Measurements from ENCODE around the gene DDX23. TPM values are rescaled to one million over a fixed set of nuclear protein-coding genes. Genes with fewer than 3 reads are reported as not detected.

The DDX23 gene
- total RNA-seq, 1 experiment from 2014 or later: 130 TPM

DNA sequence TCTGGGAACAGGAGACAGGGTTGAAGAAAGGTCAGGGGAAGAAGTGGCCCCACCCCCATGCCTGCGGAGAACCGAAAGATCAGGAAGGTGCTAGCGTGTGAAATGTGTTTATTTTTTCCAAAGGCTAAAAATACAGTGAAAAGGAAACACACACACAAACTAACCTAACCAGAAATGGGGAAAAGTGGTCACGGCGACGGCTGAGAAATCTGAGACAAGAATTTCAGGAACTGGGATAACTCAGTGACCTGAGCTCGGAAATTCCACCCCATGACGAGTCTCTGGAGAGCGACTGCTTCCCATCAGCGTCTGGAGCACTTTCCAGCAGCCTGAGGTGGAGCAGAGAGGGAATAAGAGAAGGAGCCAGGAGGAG, 30.3 kb upstream of the DDX23 start:
- H3K9me3 ChIP-seq (ENCODE audit: control insufficient read depth, insufficient read depth, low read depth, low read length): no peaks in the 10 kb centered on the region
- peaks cover 14% of the 10 kb centered on the region for H3K4me1 ChIP-seq (ENCODE audit: control insufficient read depth, insufficient read depth, low read length)
- no peaks in the 10 kb centered on the region for H3K27me3 ChIP-seq (ENCODE audit: control insufficient read depth, insufficient read depth, low read length)
- POLR2A ChIA-PET: no interaction called here
- in situ Hi-C loops (cut with HindIII; ENCODE audit: low pct_unique_long_range_greater_than_20kb, low sequenced_read_pairs): no loop called here
- intact Hi-C loops (cut with micrococcal nuclease; ENCODE audit: unreplicated experiment): no loop called here
- CTCF ChIA-PET: interaction anchor here (0.7 to 1.0 kb wide), 2 partner anchors 8 to 91 kb away, joined by 4 to 5 read pairs; no protein-coding TSS in a partner anchor
- no peaks in the 10 kb centered on the region for H3K36me3 ChIP-seq (ENCODE audit: control insufficient read depth, insufficient read depth, low read length)
- no peak for TF ChIP-seq POLR2AphosphoS5 (IDR thresholded peaks at IDR 0.05; ENCODE audit: low read depth, low read length)
- TF ChIP-seq, protein P1, sequence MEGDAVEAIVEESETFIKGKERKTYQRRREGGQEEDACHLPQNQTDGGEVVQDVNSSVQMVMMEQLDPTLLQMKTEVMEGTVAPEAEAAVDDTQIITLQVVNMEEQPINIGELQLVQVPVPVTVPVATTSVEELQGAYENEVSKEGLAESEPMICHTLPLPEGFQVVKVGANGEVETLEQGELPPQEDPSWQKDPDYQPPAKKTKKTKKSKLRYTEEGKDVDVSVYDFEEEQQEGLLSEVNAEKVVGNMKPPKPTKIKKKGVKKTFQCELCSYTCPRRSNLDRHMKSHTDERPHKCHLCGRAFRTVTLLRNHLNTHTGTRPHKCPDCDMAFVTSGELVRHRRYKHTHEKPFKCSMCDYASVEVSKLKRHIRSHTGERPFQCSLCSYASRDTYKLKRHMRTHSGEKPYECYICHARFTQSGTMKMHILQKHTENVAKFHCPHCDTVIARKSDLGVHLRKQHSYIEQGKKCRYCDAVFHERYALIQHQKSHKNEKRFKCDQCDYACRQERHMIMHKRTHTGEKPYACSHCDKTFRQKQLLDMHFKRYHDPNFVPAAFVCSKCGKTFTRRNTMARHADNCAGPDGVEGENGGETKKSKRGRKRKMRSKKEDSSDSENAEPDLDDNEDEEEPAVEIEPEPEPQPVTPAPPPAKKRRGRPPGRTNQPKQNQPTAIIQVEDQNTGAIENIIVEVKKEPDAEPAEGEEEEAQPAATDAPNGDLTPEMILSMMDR (IDR thresholded peaks at IDR 0.05): no peak
- TF ChIP-seq SIN3A (IDR thresholded peaks at IDR 0.05; ENCODE audit: borderline replicate concordance, insufficient read depth, low read depth, low read length): no peak
- TF ChIP-seq, protein P2, sequence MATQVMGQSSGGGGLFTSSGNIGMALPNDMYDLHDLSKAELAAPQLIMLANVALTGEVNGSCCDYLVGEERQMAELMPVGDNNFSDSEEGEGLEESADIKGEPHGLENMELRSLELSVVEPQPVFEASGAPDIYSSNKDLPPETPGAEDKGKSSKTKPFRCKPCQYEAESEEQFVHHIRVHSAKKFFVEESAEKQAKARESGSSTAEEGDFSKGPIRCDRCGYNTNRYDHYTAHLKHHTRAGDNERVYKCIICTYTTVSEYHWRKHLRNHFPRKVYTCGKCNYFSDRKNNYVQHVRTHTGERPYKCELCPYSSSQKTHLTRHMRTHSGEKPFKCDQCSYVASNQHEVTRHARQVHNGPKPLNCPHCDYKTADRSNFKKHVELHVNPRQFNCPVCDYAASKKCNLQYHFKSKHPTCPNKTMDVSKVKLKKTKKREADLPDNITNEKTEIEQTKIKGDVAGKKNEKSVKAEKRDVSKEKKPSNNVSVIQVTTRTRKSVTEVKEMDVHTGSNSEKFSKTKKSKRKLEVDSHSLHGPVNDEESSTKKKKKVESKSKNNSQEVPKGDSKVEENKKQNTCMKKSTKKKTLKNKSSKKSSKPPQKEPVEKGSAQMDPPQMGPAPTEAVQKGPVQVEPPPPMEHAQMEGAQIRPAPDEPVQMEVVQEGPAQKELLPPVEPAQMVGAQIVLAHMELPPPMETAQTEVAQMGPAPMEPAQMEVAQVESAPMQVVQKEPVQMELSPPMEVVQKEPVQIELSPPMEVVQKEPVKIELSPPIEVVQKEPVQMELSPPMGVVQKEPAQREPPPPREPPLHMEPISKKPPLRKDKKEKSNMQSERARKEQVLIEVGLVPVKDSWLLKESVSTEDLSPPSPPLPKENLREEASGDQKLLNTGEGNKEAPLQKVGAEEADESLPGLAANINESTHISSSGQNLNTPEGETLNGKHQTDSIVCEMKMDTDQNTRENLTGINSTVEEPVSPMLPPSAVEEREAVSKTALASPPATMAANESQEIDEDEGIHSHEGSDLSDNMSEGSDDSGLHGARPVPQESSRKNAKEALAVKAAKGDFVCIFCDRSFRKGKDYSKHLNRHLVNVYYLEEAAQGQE (IDR thresholded peaks at IDR 0.05; ENCODE audit: insufficient read depth in 1 of 2, low read depth in 2 of 2, low read length in 1 of 2): no peak
- no peak for TF ChIP-seq TCF7L2 (IDR thresholded peaks at IDR 0.05; ENCODE audit: low read depth, low read length)
- no peak overlapping the region for H3K4me3 ChIP-seq (ENCODE audit: low read depth in 2 of 2, low read length in 2 of 2)
- BruUV-seq (replicated peaks): no TSS peak
- H3K27ac ChIP-seq (ENCODE audit: low read length): no peak overlapping the region
- ATAC-seq: no peak
- DNase-seq (ENCODE audit: low read depth, low spot score): no peak

DNA sequence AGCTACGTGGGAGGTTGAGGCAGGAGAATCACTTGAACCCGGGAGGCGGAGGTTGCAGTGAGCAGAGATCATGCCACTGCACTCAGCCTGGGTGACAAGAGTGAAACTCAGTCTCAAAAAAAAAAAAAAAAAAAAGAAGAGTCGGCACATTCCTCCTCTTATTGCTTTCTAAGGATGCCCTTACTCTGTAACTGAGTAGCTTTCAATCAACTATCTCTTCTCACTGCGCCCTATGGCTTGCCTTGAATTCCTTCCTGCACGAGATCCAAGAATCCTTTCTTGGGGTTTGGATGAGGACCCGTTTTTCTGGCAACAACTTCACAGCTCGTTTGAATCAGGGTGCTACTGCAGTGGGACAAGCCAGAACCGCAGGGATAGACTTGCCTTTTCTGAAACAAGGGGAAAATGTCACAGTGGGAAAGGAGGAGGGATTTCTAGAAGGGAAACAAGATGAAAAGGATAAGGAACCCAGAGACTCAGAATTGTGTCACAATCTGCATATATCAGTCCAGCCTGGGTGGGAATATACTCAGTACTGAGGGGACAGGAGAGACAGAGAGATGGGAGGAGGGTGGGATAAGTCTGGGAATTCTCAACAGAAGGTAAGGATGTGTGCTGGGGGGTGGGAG, 29.8 kb upstream of the DDX23 start:
- Histone ChIP-seq H3K27me3 (ENCODE audit: control insufficient read depth, insufficient read depth, low read length) (no peaks in the 10 kb centered on the region), H3K9me3 (ENCODE audit: control insufficient read depth, insufficient read depth, low read depth, low read length) (no peaks in the 10 kb centered on the region), H3K4me3 (ENCODE audit: low read depth in 2 of 2, low read length in 2 of 2) (no peak overlapping the region), H3K4me1 (ENCODE audit: control insufficient read depth, insufficient read depth, low read length) (peaks cover 14% of the 10 kb centered on the region), H3K36me3 (ENCODE audit: control insufficient read depth, insufficient read depth, low read length) (no peaks in the 10 kb centered on the region), H3K27ac (ENCODE audit: low read length) (no peak overlapping the region)
- in situ Hi-C loops (cut with HindIII; ENCODE audit: low pct_unique_long_range_greater_than_20kb, low sequenced_read_pairs) (no loop called here), intact Hi-C loops (cut with micrococcal nuclease; ENCODE audit: unreplicated experiment) (no loop called here)
- POLR2A ChIA-PET: no interaction called here
- CTCF ChIA-PET: interaction anchor here (1.0 kb wide), 1 partner anchor 9 kb away, joined by 5 read pairs; no protein-coding TSS in a partner anchor
- ATAC-seq (no peak), DNase-seq (ENCODE audit: low read depth, low spot score) (no peak)
- TF ChIP-seq, protein P1 (IDR thresholded peaks at IDR 0.05): no peak
- TF ChIP-seq POLR2AphosphoS5 (IDR thresholded peaks at IDR 0.05; ENCODE audit: low read depth, low read length) (no peak), SIN3A (IDR thresholded peaks at IDR 0.05; ENCODE audit: borderline replicate concordance, insufficient read depth, low read depth, low read length) (no peak), TCF7L2 (IDR thresholded peaks at IDR 0.05; ENCODE audit: low read depth, low read length) (no peak)
- TF ChIP-seq, protein P2 (IDR thresholded peaks at IDR 0.05; ENCODE audit: insufficient read depth in 1 of 2, low read depth in 2 of 2, low read length in 1 of 2): no peak
- BruUV-seq (replicated peaks): no TSS peak
